Breast epithelium (tissue), 3 donors: Measurements from ENCODE around the gene ITPKC.

Experiments
- CTCF ChIP-seq, 3 donors: fragments of 450-650 bp; IDR thresholded peaks; one replicate each; pipeline ENCODE4 v1.5.1; 2016 to 2017; ENCODE audit warnings: antibody characterized with exemption in 3 of 3, mild to moderate bottlenecking in 3 of 3, moderate library complexity in 3 of 3
- POLR2A ChIP-seq: fragments of 450-650 bp; IDR thresholded peaks from one replicate; pipeline ENCODE4 v1.6.1; 2016; ENCODE audit warnings: antibody characterized with exemption, mild to moderate bottlenecking, moderate library complexity

- TF ChIP-seq POLR2A = no peak
- peak in 2 of 3 donors; percentile 15 to 26 for TF ChIP-seq CTCF (IDR thresholded peaks at IDR 0.05)
Measured at GRCh38 chr19:40702337-40703012, 14.4 kb upstream of the ITPKC start.
